Measurements from ENCODE around the gene CTCFL. TPM values are rescaled to one million over a fixed set of nuclear protein-coding genes. Genes with fewer than 3 reads are reported as not detected.

The CTCFL gene
- total RNA-seq, 1 experiment from 2014 or later, result 0.90 TPM

GRCh38 chr20:57485770-57486169 is 39.2 kb downstream of the CTCFL start:
- POLR2A ChIA-PET (ENCODE audit: low non-redundant PET), result no interaction called here
- intact Hi-C loops (cut with micrococcal nuclease; ENCODE audit: unreplicated experiment), result no loop called here
- H3K36me3 ChIP-seq (ENCODE audit: insufficient read depth, low read length, poor library complexity, severe bottlenecking), result no peaks in the 10 kb centered on the region

GRCh38 chr20:57484772-57485171 is 40.2 kb downstream of the CTCFL start:
- Histone ChIP-seq H3K27me3 (replicated peaks; ENCODE audit: insufficient read depth, low read depth, low read length, poor library complexity) (no peaks in the 10 kb centered on the region), H3K27ac (ENCODE audit: low read depth, low read length, poor library complexity, severe bottlenecking) (no peak overlapping the region), H3K36me3 (ENCODE audit: insufficient read depth, low read length, poor library complexity, severe bottlenecking) (no peaks in the 10 kb centered on the region), H3K4me3 (ENCODE audit: low read depth, low read length, poor library complexity, severe bottlenecking) (no peak overlapping the region), H3K9me3 (ENCODE audit: low read depth, low read length, poor library complexity, severe bottlenecking) (no peaks in the 10 kb centered on the region), H3K4me1 (ENCODE audit: insufficient read depth, low read length, poor library complexity, severe bottlenecking) (peaks cover 19% of the 10 kb centered on the region)
- ChIA-PET POLR2A (ENCODE audit: low non-redundant PET) (no interaction called here), CTCF (no interaction called here)
- no peak for DNase-seq (ENCODE audit: low spot score)
- TF ChIP-seq EZH2 (IDR thresholded peaks at IDR 0.05; ENCODE audit: borderline replicate concordance, low read depth, low read length, poor library complexity, severe bottlenecking) (no peak), CTCF (conservative IDR thresholded peaks at IDR 0.05; ENCODE audit: low read depth, low read length) (no peak)
- intact Hi-C loops (cut with micrococcal nuclease; ENCODE audit: unreplicated experiment), result no loop called here
- no TSS peak for BruUV-seq (replicated peaks)

More at GRCh38 chr20:57485770-57486169, 39.2 kb downstream of the CTCFL start:
- no peaks in the 10 kb centered on the region for H3K9me3 ChIP-seq (ENCODE audit: low read depth, low read length, poor library complexity, severe bottlenecking)
- no peaks in the 10 kb centered on the region for H3K27me3 ChIP-seq (replicated peaks; ENCODE audit: insufficient read depth, low read depth, low read length, poor library complexity)
- no TSS peak for BruUV-seq (replicated peaks)
- H3K4me1 ChIP-seq (ENCODE audit: insufficient read depth, low read length, poor library complexity, severe bottlenecking), result peaks cover 15% of the 10 kb centered on the region
- H3K4me3 ChIP-seq (ENCODE audit: low read depth, low read length, poor library complexity, severe bottlenecking), result no peak overlapping the region
- no peak for DNase-seq (ENCODE audit: low spot score)
- TF ChIP-seq CTCF (conservative IDR thresholded peaks at IDR 0.05; ENCODE audit: low read depth, low read length) (no peak), EZH2 (IDR thresholded peaks at IDR 0.05; ENCODE audit: borderline replicate concordance, low read depth, low read length, poor library complexity, severe bottlenecking) (no peak)
- no peak overlapping the region for H3K27ac ChIP-seq (ENCODE audit: low read depth, low read length, poor library complexity, severe bottlenecking)
- CTCF ChIA-PET, result no interaction called here

DNA sequence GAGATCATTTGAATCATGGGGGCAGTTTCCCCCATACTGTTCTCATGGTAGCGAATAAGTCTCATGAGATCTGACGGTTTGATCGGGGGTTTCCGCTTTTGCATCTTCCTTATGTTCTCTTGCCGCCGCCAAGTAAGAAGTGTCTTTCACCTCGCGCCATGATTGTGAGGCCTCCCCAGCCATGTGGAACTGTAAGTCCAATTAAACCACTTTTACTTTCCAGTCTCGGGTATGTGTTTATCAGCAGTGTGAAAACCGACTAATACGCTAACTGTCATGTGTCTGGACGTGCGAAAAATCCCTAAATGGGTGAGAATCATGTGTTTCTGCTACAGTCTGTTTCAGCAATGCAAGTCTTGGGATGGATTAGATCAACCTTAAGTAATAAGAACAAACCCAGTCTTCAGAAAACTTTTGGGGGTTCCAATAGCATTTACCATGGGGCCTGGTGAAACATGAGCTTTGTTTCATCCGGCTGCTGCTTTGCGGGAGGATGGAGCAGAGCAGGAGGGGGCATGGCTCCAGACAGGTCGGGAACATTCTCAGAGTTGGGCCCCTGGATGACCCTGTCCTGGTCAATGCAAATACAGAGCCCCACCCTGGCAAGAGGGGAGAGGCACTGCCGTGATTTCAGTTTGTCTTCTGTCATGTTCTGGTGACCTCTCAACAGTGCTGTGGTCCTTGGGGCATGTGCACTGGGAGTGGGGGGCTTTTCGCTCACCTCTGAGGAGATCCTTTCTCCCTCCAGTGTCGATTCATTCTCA is 41.5 kb downstream of the CTCFL start:
- no peak overlapping the region for H3K27ac ChIP-seq (ENCODE audit: low read depth, low read length, poor library complexity, severe bottlenecking)
- TF ChIP-seq EZH2 (IDR thresholded peaks at IDR 0.05; ENCODE audit: borderline replicate concordance, low read depth, low read length, poor library complexity, severe bottlenecking) (no peak), CTCF (conservative IDR thresholded peaks at IDR 0.05; ENCODE audit: low read depth, low read length) (no peak)
- CTCF ChIA-PET, result no interaction called here
- H3K27me3 ChIP-seq (replicated peaks; ENCODE audit: insufficient read depth, low read depth, low read length, poor library complexity), result no peaks in the 10 kb centered on the region
- H3K36me3 ChIP-seq (ENCODE audit: insufficient read depth, low read length, poor library complexity, severe bottlenecking), result no peaks in the 10 kb centered on the region
- peaks cover 19% of the 10 kb centered on the region for H3K4me1 ChIP-seq (ENCODE audit: insufficient read depth, low read length, poor library complexity, severe bottlenecking)
- POLR2A ChIA-PET (ENCODE audit: low non-redundant PET), result no interaction called here
- BruUV-seq (replicated peaks), result no TSS peak
- intact Hi-C loops (cut with micrococcal nuclease; ENCODE audit: unreplicated experiment), result no loop called here
- H3K4me3 ChIP-seq (ENCODE audit: low read depth, low read length, poor library complexity, severe bottlenecking), result no peak overlapping the region
- DNase-seq (ENCODE audit: low spot score), result no peak
- no peaks in the 10 kb centered on the region for H3K9me3 ChIP-seq (ENCODE audit: low read depth, low read length, poor library complexity, severe bottlenecking)

All from A673 (cell line).